GM12874 (cell line): ENCODE results near the gene SVIL.

Experiments
- CTCF ChIP-seq: IDR thresholded peaks from 2 replicates; pipeline ENCODE4 v1.5.1; 2011; ENCODE audit warnings: low read depth, mild to moderate bottlenecking, control low read depth, low read length, moderate library complexity; ENCODE audit not compliant: insufficient read depth

Gene SVIL

DNA sequence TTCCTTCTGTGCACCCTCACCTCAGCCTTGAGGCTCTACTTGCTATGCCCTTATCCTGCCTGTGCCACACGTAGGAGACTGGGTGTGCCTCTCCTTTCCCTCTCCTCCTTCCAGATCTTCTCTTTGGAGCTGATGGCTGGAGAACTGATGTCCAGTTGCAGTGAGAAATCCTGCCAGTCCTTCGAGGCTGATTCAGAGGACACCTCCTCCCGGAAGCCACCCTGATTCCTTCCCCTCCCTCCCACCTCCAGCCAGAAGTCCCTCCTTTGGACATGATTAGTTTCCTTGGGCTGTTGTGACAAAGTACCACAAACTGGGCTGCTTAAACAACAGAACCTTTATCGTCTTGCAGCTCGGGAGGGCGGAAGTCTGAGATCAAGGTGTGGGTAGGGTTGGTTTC is 184.4 kb downstream of the SVIL start:
- no peak for TF ChIP-seq CTCF

- TF ChIP-seq CTCF = peak; percentile 79
Measured at GRCh38 chr10:29448756-29449592, 185.8 kb downstream of the SVIL start.

- TF ChIP-seq CTCF = no peak
Measured at GRCh38 chr10:29448125-29448524, 186.6 kb downstream of the SVIL start.

DNA sequence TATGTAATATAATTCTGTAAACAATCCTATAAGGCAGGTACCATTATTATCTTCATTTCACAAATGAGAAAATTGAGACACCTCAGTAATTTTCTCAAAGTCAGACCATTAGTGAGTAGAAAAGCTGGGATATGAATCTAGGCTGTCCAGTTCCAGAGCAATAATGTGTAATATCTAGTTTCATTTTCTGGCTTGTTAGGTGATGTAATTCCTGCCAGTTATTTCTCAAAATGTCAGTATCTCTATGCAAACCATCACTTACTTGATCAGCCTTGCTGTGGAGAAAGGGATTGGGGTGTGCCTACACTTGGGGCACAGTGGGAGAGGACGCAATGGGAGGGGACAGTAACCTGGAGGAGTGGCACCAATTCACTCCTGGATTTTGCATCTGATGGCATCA is 188.4 kb downstream of the SVIL start:
- no peak for TF ChIP-seq CTCF

- no peak for TF ChIP-seq CTCF
Measured at GRCh38 chr10:29443745-29444523, 190.8 kb downstream of the SVIL start.

DNA sequence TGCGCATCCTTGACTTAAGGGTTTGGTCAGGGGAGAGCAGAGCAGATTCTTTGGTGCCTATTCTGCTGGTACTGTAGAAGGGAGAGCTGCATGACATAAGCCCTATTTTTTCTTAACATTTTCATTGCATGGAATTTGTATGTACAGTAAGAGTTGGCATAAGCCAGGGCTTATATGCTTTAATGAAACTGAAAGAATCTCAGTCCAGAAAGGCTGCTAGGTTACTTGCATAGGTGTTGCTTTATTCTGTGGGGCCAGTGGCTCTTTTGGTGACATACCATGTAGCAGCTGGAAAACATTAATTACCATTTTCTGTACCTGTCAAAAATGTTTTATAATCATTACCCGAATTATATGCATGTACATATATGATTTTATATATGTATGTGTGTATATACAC is 193.8 kb downstream of the SVIL start:
- no peak for TF ChIP-seq CTCF

- TF ChIP-seq CTCF = no peak
Measured at GRCh38 chr10:29438271-29438670, 196.5 kb downstream of the SVIL start.
